ENCODE data around the gene RRAGC. TPM values are rescaled to one million over a fixed set of nuclear protein-coding genes. Genes with fewer than 3 reads are reported as not detected.

RRAGC gene
- total and polyA plus RNA-seq, 10 of the 15 experiments (the other 5 are each of a cell fraction or from before 2014, with no cell fraction given) = 5.5 to 22.1 (median 15.0) TPM

- RAD21 ChIA-PET (ENCODE audit: unreplicated experiment) = no interaction called here
- 9% methylated on average over 68 of the region's 81 CpGs for WGBS (ENCODE audit: insufficient coverage, insufficient replicate concordance, low lambda C conversion rate, missing lambda C conversion rate)
- peak; percentile 34; the same call in 2 of the 3 replicates for ATAC-seq
- Histone ChIP-seq H3K9me3 (replicated peaks; ENCODE audit: control insufficient read depth, insufficient read depth, low read length) (no peaks in the 10 kb centered on the region), H3K9ac (ENCODE audit: control insufficient read depth, insufficient read depth, low read length) (no peak overlapping the region), H4K20me1 (ENCODE audit: control insufficient read depth, insufficient read depth) (no peaks in the 10 kb centered on the region), H3K4me3 (no peak overlapping the region; the same call in 1 of the 2 replicates), H3K36me3 (ENCODE audit: control insufficient read depth in 2 of 2, insufficient read depth in 2 of 2, low read length in 1 of 2) (no peaks in the 10 kb centered on the region), H3K4me1 (ENCODE audit: control insufficient read depth, insufficient read depth, low read length) (no peaks in the 10 kb centered on the region), H3K27me3 (replicated peaks in 1 of 2; ENCODE audit: control insufficient read depth in 2 of 2, insufficient read depth in 2 of 2, low read length in 1 of 2) (peaks cover 6 to 12% of the 10 kb centered on the region in 2 experiments), H3K4me2 (ENCODE audit: control insufficient read depth, insufficient read depth) (0 out of 2 replicates have a peak overlapping the region, but pooled peaks have one; percentile 7), H3K79me2 (ENCODE audit: control insufficient read depth, insufficient read depth, low read length) (no peaks in the 10 kb centered on the region), H2AFZ (ENCODE audit: control insufficient read depth, low read depth, low read length) (no peak overlapping the region), H3K27ac (ENCODE audit: control insufficient read depth, insufficient read depth) (no peak overlapping the region)
- intact Hi-C loops (cut with micrococcal nuclease; ENCODE audit: unreplicated experiment) (no loop called here), in situ Hi-C loops (cut with MboI) (no loop called here)
- no peak for FAIRE-seq
- DNase-seq (ENCODE audit: low read depth, low spot score) = no peak
- POLR2A ChIA-PET = no interaction called here
- CTCF ChIA-PET = no interaction called here
- BruUV-seq (replicated peaks) = no TSS peak
- TF ChIP-seq HDAC6 (IDR thresholded peaks at IDR 0.05; ENCODE audit: unreplicated experiment) (peak; percentile 91), HCFC1 (IDR thresholded peaks at IDR 0.05; ENCODE audit: low read length) (no peak)
- SMC1A ChIA-PET (ENCODE audit: uncharacterized antibody, unreplicated experiment) = no interaction called here
Measured at GRCh38 chr1:38804062-38804886, 55.3 kb downstream of the RRAGC start.

GRCh38 chr1:38803647-38804046 lies 55.9 kb downstream of the RRAGC start:
- no peak for FAIRE-seq
- no peaks in the 10 kb centered on the region for H3K4me1 ChIP-seq (ENCODE audit: control insufficient read depth, insufficient read depth, low read length)
- POLR2A ChIA-PET = no interaction called here
- H3K27ac ChIP-seq (ENCODE audit: control insufficient read depth, insufficient read depth) = no peak overlapping the region
- 0 out of 2 replicates have a peak overlapping the region, but pooled peaks have one; percentile 7 for H3K4me2 ChIP-seq (ENCODE audit: control insufficient read depth, insufficient read depth)
- H3K36me3 ChIP-seq (ENCODE audit: control insufficient read depth in 2 of 2, insufficient read depth in 2 of 2, low read length in 1 of 2) = no peaks in the 10 kb centered on the region
- H3K4me3 ChIP-seq = no peak overlapping the region
- H3K79me2 ChIP-seq (ENCODE audit: control insufficient read depth, insufficient read depth, low read length) = no peaks in the 10 kb centered on the region
- SMC1A ChIA-PET (ENCODE audit: uncharacterized antibody, unreplicated experiment) = no interaction called here
- no peak overlapping the region for H3K9ac ChIP-seq (ENCODE audit: control insufficient read depth, insufficient read depth, low read length)
- no peaks in the 10 kb centered on the region for H3K9me3 ChIP-seq (replicated peaks; ENCODE audit: control insufficient read depth, insufficient read depth, low read length)
- no peak for ATAC-seq
- DNase-seq (ENCODE audit: low read depth, low spot score) = no peak
- no peak overlapping the region for H2AFZ ChIP-seq (ENCODE audit: control insufficient read depth, low read depth, low read length)
- CTCF ChIA-PET = no interaction called here
- no peaks in the 10 kb centered on the region for H4K20me1 ChIP-seq (ENCODE audit: control insufficient read depth, insufficient read depth)
- peaks cover 6 to 12% of the 10 kb centered on the region in 2 experiments for H3K27me3 ChIP-seq (replicated peaks in 1 of 2; ENCODE audit: control insufficient read depth in 2 of 2, insufficient read depth in 2 of 2, low read length in 1 of 2)
- in situ Hi-C loops (cut with MboI) (no loop called here), intact Hi-C loops (cut with micrococcal nuclease; ENCODE audit: unreplicated experiment) (no loop called here)
- no TSS peak for BruUV-seq (replicated peaks)
- RAD21 ChIA-PET (ENCODE audit: unreplicated experiment) = no interaction called here
- WGBS (ENCODE audit: insufficient coverage, insufficient replicate concordance, low lambda C conversion rate, missing lambda C conversion rate) = 9% methylated on average over 8 of the region's 8 CpGs
- TF ChIP-seq MYC (IDR thresholded peaks at IDR 0.05; ENCODE audit: insufficient read depth, insufficient read length, insufficient replicate concordance, low read length, severe bottlenecking) = no peak
- TF ChIP-seq RB1 (IDR thresholded peaks at IDR 0.05; ENCODE audit: borderline replicate concordance) = no peak
- TF ChIP-seq JUNB (IDR thresholded peaks at IDR 0.05) = no peak
- TF ChIP-seq CREM (IDR thresholded peaks at IDR 0.05; ENCODE audit: low read depth) = no peak
- no peak for TF ChIP-seq NFYA (IDR thresholded peaks at IDR 0.05; ENCODE audit: borderline replicate concordance, low read depth, low read length)
- TF ChIP-seq, protein P1, sequence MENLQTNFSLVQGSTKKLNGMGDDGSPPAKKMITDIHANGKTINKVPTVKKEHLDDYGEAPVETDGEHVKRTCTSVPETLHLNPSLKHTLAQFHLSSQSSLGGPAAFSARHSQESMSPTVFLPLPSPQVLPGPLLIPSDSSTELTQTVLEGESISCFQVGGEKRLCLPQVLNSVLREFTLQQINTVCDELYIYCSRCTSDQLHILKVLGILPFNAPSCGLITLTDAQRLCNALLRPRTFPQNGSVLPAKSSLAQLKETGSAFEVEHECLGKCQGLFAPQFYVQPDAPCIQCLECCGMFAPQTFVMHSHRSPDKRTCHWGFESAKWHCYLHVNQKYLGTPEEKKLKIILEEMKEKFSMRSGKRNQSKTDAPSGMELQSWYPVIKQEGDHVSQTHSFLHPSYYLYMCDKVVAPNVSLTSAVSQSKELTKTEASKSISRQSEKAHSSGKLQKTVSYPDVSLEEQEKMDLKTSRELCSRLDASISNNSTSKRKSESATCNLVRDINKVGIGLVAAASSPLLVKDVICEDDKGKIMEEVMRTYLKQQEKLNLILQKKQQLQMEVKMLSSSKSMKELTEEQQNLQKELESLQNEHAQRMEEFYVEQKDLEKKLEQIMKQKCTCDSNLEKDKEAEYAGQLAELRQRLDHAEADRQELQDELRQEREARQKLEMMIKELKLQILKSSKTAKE (IDR thresholded peaks at IDR 0.05; ENCODE audit: low read depth, poor library complexity, severe bottlenecking) = no peak
- TF ChIP-seq, protein P2, sequence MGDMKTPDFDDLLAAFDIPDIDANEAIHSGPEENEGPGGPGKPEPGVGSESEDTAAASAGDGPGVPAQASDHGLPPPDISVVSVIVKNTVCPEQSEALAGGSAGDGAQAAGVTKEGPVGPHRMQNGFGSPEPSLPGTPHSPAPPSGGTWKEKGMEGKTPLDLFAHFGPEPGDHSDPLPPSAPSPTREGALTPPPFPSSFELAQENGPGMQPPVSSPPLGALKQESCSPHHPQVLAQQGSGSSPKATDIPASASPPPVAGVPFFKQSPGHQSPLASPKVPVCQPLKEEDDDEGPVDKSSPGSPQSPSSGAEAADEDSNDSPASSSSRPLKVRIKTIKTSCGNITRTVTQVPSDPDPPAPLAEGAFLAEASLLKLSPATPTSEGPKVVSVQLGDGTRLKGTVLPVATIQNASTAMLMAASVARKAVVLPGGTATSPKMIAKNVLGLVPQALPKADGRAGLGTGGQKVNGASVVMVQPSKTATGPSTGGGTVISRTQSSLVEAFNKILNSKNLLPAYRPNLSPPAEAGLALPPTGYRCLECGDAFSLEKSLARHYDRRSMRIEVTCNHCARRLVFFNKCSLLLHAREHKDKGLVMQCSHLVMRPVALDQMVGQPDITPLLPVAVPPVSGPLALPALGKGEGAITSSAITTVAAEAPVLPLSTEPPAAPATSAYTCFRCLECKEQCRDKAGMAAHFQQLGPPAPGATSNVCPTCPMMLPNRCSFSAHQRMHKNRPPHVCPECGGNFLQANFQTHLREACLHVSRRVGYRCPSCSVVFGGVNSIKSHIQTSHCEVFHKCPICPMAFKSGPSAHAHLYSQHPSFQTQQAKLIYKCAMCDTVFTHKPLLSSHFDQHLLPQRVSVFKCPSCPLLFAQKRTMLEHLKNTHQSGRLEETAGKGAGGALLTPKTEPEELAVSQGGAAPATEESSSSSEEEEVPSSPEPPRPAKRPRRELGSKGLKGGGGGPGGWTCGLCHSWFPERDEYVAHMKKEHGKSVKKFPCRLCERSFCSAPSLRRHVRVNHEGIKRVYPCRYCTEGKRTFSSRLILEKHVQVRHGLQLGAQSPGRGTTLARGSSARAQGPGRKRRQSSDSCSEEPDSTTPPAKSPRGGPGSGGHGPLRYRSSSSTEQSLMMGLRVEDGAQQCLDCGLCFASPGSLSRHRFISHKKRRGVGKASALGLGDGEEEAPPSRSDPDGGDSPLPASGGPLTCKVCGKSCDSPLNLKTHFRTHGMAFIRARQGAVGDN (IDR thresholded peaks at IDR 0.05) = no peak
- no peak for TF ChIP-seq BCL11A (IDR thresholded peaks at IDR 0.05; ENCODE audit: low read depth, low read length)
- TF ChIP-seq NFYB (IDR thresholded peaks at IDR 0.05; ENCODE audit: insufficient read depth, low read depth, low read length) = no peak
